Measurements from ENCODE around the gene STEAP4.

GRCh38 chr7:88312061-88312663, 5.5 kb upstream of the STEAP4 start:
- TF ChIP-seq POLR2AphosphoS5 (IDR thresholded peaks at IDR 0.05; ENCODE audit: borderline replicate concordance, low read depth, low read length) (no peak), EZH2 (IDR thresholded peaks at IDR 0.05) (no peak), FOXP2 (optimal IDR thresholded peaks at IDR 0.05; ENCODE audit: control extremely low read depth, extremely low read length, insufficient read depth) (no peak)

Data from SK-N-MC (cell line).